NCI-H1105 (cell line): Measurements from ENCODE around the gene LRRC58.
"Not testable (repeated sequence)": the region's sequence is repeated elsewhere in the genome, so short reads cannot be mapped to it uniquely, and the experiment has no call there.

ENCODE experiments used
- DNase-seq: peaks from one replicate; lab custom pipeline; 2025; lab: John Stamatoyannopoulos, UW

Gene LRRC58

DNA sequence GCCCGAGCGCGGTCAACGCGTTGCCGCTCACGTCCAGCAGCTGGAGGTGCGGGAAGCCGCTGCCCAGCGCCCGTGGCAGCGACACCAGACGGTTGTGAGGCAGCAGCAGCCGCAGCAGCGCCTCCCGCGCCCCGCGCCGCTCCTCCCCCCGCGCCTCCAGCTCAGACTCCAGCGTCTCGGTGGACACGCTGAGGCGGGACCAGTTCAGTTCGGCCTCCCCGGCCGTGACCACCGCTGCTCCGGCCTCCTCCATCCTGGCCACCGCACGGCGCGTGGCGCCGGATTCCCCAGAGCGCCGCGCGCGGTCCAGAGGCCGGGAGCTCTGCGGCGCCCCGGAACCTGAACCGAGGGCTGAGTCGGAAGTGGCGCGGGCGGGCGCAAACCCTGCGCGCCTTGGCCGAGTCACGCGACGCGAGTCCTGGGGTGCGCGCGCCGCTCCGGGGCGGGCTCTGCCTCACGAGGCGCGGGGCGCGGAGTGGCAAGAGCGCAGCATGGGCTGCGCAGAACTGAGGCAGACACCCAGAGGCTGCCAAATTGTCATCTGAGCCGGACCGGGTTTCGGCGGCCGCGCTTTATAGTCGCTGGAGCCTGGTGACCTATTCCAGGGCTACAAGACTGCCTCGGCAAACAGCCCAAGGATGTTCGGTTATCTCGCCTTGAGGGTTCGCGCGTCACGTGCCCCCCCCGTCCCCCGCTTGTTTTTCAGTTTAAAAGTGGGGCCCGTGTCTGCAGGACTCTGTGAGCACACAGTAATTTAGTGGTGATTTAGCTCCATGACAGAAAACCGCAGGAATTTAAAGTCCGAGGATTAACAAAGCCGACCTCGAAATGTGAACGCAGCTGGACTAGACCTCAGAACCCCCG lies at the start of gene LRRC58:
TSS of gene LRRC58 (minus strand) at position 364 of the 864 bp plus-strand sequence. CDS start at position 253, 111 bp downstream.
- DNase-seq, result peak; percentile 98

DNA sequence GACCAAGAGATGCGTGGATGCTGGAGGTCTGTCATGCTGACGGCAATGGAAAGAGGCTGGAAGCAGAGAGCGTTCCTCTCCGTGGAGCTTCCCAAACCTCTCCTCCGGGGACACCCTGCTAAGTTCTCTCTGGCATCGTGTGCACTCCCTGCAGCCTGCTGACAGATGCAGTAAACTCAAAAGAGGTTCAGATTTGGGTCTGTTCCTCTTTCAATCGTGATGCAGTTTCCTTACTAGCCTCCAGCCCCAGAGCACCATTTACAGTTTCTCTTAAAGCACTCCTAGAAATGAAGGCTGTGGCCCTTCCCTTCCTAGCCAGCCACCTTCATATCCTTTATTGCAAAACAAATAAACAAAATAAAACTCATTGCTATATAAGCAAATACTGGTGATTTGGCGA lies 47.3 kb upstream of the LRRC58 start:
- no peak for DNase-seq

DNA sequence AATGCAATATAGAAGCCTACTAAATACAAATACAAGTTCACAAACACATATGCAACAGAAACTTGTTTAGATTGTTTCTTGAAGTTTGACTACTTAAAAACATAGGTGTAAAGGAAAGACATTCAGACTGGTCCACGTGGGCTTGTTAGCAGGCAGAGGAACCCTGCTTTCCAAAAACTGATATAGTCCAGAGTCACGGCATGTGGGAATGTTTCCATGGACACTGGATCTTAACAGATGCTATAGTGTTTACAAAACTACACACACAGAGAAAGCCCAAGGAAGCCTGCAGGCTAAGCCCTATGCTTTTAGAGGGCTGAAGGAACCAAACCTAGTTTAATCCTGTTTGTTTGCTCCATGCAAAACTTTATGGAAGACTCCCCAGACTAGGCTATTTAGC lies 45.2 kb upstream of the LRRC58 start:
- DNase-seq, result no peak

DNA sequence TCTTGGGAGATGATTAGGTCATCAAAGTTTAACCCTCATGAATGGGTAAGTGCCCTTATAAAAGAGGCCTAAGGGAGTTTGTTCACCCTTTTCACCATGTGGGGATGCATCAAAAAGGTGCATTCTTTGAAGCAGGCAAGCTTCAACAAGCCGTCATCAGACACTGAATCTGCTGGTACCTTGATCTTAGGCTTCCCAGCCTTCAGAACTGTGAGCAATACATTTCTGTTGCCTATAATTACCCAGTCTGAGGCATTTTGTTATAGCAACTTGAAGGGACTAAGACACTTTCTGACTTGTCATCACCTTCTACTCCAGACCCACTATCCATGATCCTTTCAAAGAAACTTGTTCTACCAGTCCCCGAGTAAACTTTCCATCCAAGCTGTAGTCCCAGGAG lies 44.6 kb upstream of the LRRC58 start:
- DNase-seq, result no peak

DNA sequence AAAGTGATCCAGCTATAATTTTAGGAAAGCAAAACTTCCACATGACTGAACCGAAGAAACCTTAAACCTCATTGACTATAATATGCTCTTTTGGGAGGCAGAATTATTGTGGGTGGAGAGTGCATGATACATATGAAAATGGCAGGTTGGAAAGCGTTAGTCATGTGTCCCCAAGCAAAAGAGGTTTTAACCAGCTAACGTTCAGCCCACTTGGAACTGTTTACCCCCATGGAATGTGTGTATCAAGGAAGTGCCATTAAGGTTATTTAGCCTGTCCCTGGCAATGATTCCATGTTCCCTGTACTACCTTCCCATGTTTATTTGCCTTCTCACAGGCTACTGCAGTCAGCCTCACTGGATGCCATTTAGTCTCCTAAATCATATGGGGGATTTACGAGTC lies 44.1 kb upstream of the LRRC58 start:
- DNase-seq, result no peak

DNA sequence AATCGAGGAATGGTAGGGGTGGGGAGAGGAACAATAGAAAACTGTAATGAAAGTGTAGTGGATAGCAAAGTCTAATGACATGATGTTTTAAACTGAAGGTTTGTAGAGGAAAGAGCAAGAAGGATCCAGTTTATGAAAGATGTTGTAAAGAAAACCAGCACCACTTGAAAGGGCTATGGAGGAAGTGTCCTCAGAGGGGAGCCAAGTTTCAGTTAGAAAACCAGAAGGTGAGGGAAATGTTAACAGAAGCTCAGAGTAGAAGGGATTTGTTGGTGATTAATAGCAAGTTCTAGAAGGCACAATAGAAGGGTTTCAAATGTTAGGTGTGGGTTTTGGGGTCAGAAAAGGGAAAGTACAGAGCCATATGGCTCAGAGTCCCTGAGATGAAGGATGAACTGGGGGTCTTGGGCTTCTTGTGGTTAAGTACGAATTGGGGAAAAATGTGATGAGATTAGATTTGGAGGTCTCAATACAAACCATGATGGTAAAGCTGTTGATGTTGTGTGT lies 33.8 kb upstream of the LRRC58 start:
- DNase-seq, result no peak

DNA sequence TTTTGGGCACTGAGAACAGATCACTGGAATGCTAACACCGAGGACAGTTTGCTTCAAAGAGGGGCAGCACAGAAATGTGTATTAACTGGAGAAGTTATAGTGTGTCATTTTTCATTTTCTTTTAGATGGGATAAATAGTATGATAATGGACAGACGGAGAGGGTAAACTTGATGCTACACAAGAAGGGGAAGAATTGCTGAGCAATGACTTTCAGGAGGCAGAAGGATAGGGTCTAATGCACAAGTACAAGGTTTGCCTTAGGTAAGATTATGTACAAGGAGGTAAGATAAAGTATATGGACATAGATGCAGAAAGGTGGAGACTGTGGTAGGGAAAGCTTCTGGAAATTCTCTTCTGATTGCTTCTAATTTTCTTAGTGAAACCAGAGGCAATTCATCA lies 32.3 kb upstream of the LRRC58 start:
- no peak for DNase-seq

DNA sequence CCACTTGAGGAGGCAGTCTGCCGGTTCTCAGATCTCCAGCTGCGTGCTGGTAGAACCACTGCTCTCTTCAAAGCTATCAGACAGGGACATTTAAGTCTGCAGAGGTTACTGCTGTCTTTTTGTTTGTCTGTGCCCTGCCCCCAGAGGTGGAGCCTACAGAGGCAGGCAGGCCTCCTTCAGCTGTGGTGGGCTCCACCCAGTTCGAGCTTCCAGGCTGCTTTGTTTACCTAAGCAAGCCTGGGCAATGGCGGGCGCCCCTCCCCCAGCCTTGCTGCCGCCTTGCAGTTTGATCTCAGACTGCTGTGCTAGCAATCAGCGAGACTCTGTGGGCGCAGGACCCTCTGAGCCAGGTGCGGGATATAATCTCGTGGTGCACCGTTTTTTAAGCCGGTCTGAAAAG lies 28.8 kb upstream of the LRRC58 start:
- not testable (repeated sequence) for DNase-seq

DNA sequence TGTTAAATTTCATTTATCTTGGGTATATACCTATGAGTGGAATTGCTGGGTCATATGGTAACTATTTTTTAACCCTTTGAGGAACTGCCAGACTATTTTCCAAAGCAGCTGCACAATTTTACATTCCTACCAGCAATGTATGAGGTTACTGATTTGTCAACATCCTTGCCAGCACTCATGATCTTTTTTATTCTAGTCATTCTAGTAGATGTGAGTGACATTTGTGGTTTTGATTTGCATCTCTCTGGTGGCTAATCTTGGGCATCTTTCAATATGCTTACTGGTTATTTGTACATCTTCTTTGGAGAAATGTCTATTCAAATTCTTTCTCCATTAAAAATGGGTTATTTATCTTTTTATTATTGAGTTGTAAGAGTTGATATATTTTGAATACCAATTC lies 21.3 kb upstream of the LRRC58 start:
- DNase-seq, result no peak

DNA sequence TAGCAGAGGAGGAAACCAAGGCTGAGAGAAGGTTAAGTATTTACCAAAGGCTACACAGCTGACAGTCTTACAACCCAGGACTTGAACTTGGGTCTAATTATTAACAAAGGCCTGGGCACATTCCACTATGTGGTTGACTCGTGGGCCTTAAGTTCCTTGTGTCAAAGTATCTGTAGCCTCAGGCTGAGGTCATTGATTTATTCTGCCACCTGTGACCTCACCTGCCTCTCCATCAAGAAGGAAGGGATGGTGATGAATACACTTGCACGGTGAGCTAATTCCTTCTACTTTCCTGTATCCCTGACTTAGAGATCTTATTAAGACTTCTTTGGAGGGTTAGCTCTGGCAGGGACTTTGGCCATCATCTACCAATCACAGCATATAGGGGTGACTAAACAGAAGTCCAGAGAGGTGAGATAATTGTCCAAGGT lies 19.9 kb upstream of the LRRC58 start:
- DNase-seq, result no peak

DNA sequence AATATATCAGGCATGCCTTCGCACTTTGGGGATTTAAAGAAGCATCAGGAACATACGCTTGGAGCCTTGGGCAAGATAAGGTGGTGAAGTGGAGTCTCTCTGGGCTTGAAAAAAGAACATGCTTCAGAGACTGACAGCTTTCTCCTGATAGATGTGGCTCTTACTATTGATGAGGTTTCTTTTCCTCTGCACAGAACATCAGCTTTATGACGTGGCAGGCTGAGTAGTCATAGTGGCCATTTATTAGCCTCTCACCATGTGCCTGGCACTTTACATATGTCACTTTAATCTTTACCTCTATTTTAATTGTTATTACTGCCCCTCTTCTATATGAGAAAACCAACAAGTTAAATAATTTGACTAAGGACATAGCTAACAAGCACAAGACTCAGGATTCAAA lies 19.0 kb upstream of the LRRC58 start:
- no peak for DNase-seq

DNA sequence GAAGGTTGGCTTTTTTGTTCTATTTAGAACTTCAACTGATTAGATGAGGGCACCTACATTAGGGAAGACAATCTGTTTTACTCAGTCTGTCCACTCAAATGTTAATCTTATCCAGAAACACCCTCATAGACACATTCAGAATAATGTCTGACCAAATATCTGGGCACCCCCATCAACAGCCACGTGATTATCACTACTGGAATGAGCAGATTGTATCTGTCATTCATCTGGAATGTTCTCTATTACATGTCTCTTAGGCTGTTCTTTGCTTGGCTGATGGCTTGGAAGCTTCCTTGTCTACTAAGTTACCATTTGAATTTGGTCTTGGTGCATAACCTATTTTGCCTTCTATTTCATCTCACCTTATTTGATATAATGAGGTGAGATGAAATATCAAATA lies 15.7 kb upstream of the LRRC58 start:
- no peak for DNase-seq

DNA sequence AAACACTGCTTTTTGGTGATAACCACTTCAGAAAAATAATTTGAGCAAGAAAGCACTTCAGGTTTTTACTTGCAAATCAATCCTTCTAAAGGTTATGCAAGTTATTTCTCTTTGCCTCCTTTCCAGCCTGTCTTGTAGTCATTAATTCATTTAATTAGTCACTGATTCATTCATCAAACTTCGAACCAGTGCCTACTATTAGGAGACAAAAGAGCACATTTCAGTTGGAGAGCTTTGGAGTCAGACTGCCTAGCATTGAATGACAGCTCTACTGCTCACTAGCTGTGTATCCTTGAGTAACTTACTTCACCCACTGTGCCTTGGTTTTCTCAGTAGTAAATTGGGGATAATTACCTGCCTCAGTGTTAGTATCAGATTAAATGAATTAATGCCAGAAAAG lies 14.9 kb upstream of the LRRC58 start:
- no peak for DNase-seq

DNA sequence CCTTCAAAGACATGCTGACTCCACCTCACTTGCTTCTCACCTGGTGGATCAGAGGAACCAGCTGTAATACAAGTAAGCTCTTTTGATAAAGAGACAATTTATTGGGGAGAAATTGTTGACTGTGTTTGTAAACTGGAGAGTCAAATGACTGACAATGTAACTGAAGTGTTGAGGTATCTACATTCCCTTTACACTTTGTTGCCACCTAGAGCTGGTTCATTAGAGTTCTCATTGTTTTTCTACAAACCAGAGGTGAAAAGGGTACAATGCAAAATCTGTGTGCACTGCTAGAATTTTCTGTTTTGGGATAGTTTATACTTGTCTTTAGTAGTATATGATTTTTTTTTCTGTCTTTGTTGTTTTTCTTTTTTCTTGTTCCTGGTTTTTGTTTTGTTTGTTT lies 8.7 kb upstream of the LRRC58 start:
- DNase-seq, result no peak

DNA sequence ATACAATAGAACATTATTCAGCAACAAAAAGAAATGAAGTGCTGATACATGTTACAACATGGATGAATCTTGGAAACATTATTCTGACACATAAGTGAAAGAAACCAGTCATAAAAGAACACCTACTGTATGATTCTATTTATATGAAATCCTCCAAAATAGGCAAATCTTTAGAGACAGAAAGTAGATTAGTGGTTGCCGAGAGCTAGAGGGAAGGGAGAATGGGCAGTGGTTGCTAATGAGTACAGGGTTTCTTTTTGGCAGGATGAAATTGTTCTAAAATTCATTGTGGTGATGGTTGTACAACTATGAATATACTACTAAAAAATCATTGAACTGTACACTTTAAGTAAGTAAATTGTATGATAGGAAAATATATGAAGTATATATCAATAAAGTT lies 6.3 kb upstream of the LRRC58 start:
- no peak for DNase-seq

DNA sequence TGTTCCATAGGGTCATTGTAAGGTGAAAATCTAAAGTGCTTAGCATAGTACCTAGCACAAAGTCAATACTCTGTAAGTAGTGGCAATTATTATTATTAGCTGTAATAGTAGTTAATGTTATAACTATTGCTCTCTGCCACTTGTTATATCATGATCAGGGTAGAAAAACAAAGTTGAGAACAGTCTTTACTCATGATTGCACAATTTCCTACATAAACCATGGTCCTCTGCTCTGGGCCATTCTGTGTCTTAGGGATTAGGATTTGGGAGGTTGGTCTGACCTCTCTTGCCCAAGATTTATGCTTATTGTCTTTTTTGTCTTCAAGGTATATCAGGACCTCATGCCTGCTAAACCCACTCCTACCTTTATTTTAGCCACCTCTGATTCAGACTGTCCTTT lies 4.3 kb upstream of the LRRC58 start:
- DNase-seq, result no peak

DNA sequence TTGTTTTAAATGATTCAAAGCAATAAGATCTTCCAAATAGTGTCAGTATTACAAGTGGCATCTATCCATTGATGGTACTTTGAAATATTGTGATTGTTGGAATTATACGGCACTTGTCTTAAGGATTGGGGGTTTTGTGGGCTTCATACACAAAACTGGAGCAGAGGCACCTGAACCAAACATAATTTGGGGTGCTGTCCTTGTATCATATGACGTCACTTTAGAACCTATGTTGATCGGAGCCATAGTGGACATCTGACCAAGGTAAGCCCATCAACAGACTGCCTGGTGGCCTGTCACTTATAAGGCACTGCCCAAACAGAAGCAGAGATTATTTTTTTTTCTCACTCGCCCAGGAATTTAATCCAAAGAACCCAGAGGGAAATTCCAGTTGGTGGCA lies 2.9 kb upstream of the LRRC58 start:
- no peak for DNase-seq

DNA sequence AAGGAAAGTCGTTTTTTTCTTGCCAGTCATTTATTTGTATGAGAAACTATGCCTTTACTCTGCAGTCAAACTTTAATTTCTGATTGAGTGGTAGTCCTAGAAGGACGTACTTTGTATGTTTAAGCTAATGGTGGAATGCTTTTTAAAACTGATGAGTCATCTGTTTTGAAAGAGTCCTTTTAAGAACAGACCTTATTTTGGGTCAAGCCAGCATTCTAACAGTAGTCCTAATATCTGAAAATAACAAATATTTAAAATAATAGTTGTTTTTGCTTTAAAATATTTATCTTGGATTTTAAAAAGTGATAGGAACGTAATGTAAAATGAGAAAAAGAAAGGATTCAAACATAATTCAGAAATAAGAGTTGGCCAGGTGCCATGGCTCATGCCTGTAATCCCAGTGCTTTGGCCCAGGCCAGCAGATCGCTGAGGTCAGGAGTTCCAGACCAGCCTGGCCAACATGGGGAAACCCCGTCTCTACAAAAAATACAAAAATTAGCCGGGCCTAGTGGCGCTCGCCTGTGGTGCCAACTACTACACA lies 1.3 kb upstream of the LRRC58 start:
- DNase-seq, result no peak

DNA sequence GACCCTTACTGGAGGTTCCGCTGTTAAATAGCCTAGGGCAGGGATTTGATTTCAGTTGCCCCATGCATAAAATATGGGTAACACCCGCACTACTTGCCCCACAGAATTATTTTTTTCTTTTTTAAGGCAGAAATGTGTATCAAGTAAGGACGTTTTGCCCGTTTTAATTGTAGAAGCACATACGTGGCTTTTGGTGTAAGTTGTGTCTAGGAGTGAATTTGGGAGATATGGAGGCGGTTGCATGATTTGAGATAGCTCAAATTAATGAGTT lies 636 bp upstream of the LRRC58 start:
- DNase-seq, result no peak

DNA sequence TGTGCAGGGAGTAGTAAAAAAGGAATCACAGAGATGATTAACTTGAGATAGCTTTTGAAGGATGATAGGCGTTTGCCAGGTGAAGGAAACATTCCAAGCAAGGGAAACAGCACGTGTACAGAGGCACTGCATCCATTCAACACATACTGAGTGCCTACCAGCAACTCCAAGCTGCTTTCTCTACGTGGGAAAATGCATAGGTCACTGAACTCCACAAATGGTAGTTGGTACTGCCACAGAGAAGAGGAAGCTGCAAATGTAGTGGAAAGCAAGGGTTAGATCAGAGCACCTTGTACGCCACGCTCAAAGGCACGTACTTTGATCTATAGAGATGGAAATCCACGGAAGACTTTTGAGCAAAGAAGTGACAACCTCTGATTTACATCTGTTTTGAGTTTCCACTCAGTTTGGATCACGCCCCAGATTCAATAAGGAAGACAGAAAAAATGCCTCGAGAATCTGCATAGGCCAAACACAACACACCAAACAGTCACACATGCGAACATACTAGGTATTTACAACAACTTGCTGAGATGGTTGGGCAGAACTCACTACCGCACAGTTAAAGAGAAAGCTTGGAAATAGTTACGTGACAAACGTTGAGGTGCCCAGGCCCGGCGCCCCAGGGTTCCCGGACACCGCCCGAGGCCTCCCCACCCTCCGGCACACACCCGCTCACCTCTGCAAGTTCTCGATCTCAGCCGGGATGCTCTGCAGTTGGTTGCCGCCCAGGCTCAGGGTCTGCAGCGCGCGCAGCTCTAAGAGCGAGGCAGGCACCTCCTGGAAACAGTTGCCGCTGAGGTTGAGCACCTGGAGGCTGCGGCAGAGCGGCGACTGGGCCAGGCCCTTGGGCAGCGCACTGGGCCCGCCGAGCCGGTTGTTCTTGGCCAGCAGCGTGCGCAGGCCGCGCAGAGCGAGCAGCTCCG lies 826 bp downstream of the LRRC58 start:
- DNase-seq, result peak; percentile 83

DNA sequence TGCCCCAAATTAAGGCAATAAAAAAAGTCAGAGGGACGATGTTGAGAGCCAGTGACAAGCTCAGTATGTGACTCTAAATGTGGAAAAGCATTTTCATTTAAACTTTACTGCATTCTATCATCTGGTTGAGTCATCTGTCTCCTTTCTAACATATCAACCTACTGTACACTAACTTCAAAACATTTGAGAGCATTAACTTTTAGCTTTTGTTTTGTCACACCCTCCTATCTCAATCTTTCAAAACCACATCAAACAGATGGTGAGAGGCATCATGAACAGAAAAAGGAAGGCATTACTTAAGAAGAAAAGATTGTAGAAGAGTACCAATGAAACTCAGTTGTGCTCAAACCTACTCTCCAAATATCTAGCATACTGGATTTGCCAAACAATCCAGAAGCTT lies 4.8 kb downstream of the LRRC58 start:
- no peak for DNase-seq

DNA sequence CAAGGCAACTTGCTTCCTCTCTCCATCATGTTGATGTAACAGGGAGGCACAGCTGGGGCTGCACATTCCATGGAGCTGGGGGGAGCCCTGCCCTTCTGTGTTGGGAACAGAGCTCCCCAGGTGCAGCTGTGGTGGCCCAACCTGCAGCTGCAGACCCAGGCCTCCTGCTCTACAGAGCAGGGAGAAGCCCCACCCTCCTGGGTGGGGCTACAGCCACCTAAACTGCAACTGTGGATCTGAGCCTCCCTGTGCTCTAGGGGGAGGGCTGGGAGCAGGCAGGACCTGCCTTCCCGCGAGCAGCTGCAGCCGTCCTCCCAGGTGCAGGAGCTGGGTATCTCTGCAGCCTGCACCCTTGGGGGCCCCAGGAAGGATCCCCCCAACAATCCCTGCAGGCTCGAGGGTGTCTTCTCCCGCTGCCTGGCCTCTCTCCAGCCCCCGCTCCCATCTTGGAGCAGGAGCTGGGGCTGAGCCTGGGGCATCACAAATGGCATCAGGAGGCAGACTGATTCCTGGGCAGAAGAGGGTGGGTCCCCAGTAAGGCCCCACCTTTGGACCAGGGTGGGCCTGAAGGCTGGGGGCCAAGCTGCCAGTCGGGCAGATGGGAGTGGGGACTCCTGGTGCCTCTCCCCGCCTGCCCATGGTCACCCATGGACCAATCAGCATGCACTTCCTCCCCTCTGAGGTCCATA lies 7.4 kb downstream of the LRRC58 start:
- DNase-seq, result no peak
